Mucosa of gallbladder (tissue), 1 donor: Measurements from ENCODE around the gene HCFC1. TPM values are rescaled to one million over a fixed set of nuclear protein-coding genes. Genes with fewer than 3 reads are reported as not detected.

ENCODE experiments used
- DNase-seq: peaks from one replicate; pipeline ENCODE4 v3.0.0-alpha.2; 2020; ENCODE audit warnings: low spot score
- total RNA-seq: library from RNA; stranded (reverse); gene quantifications from one replicate; pipeline ENCODE4 v1.2.1, GENCODE V29; 2021
- donor health status: DM: no; HTN: no; CAD: no.

The HCFC1 gene
- total RNA-seq, 1 donor from 2014 or later: 69.5 TPM

DNA sequence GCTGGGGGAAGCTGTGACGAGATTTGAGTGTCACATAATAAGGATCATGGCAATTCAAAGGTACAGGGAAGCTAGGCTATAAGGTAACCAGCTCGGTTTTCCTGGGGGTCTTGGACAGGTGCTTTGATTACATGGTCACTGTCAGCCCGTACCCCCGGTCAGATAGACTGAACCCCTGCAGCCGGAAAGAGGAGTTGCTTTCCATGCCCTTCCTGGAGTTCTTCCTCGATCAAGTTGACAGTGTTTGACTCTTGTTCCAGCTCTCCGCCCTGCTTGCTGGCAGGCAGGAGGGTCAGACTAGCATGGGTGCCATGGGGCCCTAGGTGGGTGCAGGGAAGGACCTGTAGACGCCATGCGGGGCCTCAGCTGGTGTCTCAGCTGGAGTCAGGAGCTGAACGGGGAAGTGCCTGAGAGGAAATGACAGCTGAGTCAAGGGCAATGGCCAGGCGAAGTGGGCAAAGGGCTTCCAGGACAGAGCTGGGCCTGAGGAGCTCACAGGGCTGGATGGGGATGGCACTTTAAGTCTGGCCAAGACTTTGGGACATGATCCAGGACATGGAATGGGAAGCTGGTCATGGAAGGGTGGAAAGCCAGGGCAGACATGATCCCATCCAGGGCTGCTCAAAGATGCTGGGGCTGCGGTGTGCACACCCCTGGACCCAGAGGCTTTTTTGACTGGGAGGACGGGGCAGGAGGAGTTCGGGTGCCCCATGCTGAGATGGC is 2.5 kb upstream of the HCFC1 start:
- DNase-seq: no peak

DNA sequence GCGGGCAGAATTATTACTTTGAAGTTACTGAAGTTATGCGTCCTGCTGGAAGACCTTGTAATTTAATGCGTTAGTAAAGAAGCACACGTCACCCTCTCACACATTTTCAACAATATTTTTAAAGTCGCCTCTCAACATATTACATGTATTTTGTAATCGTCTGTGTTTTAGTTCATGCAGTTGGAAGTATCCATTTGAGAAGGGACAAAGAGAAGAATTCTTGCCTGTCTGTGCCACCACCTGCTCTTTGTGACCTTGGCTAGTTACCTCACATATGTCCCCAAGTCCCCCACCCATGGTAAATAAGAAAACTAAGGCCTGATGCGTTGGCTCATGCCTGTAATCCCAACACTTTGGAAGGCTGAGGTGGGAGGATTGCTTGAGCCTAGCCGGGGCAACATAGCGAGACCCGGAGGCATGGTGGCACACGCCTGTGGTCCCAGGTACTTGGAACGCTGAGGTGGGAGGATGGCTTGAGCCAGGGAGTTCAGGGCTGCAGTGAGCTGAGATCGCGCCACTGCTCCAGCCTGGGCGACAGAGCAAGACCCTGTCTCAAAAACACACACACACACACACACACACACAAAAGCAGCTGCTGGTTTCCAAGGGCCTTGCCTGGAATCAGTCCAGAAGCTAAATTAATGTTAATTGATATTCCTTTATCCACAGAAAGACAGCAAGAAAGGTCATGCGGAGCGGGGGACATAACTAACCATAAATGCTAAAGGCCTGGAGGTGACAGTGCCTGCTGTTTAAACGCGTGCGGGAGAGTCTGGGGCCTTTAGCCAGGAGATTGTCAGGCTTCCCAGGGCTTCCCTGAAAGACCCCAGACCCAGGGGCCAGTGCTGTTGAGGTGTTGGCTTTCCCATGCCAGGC is 1.7 kb upstream of the HCFC1 start:
- no peak for DNase-seq

DNA sequence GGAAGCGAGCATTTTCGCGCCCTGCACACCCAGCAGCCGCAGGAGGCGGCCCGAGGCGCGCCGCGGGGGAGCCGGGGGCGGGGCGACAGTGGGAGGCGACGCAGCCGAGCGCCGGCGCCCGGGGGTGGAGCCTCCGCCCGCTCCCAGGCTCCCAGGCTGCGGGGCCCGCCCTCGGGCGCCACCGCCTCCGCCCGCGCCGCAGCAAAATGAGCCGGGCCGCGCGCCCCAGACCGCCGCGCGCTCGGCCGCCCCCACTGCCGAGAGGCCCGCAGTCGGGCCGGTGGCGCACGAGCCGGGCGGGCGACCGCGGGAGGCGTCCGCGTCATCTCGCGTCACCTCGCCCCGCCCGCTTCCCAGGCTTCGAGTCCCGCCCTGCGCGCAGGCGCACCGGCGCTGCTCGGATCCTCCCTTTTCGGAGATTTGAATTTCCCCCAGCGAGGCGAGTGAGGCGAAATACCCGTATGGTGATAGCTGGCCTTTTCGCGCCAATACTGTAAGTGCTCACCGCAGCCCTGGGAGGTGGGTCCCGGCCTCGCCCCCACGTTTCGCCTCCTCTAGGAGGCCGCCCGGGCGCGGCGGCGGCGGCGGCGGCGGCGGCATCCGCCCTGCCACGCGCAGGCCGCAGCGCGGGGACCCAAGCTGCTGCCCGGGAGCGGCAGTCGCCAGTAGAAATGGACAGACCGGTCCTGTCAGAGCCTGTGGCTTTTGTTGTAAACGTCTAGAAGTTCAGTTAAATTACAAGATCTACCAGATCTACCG is 929 bp upstream of the HCFC1 start, which contains the start of gene TMEM187:
TSS of gene TMEM187 (plus strand) at position 387 of the 759 bp plus-strand sequence. CDS start 9,309 bp downstream, outside the sequence.
- peak; percentile 87 for DNase-seq

DNA sequence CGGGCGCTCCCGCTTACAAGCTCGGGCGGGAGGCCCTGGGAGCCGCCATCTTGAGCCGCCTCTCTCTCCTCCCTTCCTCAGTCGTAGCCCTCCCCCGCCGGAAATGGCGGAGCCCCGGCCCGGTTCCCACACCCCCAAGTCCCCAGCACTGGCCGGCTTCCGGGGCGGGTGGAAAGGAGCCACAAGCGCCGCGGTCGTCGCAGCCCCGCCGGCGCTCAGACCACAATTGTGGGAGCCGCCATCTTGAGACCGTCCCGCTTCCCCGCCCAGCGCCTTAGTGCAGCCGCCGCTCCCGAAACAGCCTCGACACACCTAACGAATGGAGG is 531 bp downstream of the HCFC1 start:
- DNase-seq: peak; percentile 92

- DNase-seq: no peak
Observed at GRCh38 chrX:153970357-153971123, 1.1 kb downstream of the HCFC1 start.

- no peak for DNase-seq
Observed at GRCh38 chrX:153969904-153970356, 1.7 kb downstream of the HCFC1 start.

GRCh38 chrX:153969125-153969903 is 2.3 kb downstream of the HCFC1 start:
- no peak for DNase-seq

GRCh38 chrX:153968754-153969124 is 2.9 kb downstream of the HCFC1 start:
- DNase-seq: no peak

DNA sequence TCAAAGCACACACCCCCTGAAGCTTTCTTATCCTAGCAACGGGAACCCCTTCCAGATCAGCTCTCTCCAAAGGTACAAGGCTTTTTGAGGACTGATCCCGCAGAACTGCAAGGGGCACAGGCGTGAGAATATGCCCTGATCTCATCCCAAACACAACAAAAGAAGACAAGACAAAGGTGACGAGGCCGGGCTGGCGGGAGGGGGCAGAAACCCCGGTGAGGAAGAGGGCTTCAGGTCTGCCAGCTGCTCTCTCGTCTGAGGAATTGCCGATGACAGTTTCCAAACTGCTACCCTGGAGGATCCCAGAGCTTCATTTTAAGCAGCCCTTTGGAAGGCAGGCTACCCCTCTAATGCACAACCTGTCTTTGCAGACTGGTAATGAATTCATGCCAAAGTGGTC is 3.4 kb downstream of the HCFC1 start:
- DNase-seq: no peak

GRCh38 chrX:153967536-153968224 is 3.9 kb downstream of the HCFC1 start:
- DNase-seq: no peak

DNA sequence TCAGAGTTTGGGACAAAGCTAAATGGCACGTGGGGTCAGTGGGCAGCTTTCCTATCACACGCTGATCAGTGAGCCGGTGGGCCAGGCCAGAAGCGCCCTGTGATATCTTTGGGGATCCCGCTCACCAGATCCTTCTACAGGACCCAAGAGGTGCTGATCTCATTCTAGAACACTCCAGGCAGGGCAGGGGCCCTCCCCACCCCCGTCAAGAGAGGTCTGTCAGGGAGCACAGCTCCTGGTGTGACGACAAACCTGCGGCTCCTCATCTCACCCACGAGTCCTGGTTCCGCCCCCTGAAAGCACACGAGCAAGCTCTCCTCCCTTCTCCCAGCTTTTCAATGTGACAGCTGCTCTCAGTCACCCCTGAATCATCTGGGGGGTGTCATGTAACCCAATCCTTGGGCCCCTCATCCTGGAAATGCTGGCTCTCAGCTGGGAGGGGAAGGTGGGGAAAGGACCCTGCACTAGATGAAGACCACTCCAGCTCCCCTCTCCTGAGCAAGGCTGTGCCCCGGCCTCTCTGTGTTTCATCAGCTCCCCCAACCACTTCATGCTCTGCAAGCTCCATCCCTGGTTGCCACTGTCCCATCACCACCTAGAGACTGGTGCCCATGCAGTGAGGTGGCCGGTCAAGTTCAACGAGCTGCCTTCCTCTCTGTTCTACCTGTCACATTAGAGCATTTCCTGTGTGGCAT is 4.6 kb downstream of the HCFC1 start:
- no peak for DNase-seq

GRCh38 chrX:153966283-153966688 is 5.3 kb downstream of the HCFC1 start:
- no peak for DNase-seq

DNA sequence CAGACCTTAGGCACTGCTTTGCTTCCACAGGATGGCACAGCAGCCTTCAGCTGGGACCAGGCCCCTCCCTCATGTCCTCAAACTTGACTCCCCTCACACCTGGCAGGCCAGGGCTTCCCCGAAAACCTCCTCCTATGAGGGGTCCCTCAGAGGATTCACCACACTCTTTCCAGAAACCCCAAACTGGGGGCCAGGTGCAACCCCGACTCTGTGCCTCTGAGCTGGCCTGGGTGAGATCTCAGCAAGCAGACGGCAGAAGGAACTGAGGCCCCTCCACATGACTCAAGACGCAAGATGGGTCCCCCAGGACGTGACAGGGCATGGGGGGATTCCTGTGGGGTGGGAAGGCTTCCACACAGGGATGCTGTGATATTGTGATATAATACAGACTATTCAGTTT is 6.2 kb downstream of the HCFC1 start:
- DNase-seq: no peak

DNA sequence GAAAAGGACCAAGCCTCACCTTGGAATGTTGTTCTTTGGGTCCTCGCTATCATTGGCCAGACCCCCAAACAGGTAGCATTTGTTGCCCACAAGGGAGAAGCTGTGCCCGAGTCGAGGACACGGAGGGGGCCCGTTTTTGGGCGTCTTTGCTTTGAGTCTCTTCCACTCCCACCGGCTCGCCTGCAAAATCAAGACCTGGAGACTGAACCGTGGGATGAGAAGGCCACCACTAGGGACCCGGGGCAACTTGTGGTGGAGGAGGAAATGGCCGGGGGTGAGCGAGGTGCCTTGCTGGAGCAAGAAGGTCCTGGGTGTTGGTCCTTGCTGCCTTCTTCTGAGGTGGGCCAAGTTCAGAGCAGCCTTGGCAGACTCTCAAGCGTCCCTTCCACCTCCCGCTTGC is 7.5 kb downstream of the HCFC1 start:
- DNase-seq: no peak

DNA sequence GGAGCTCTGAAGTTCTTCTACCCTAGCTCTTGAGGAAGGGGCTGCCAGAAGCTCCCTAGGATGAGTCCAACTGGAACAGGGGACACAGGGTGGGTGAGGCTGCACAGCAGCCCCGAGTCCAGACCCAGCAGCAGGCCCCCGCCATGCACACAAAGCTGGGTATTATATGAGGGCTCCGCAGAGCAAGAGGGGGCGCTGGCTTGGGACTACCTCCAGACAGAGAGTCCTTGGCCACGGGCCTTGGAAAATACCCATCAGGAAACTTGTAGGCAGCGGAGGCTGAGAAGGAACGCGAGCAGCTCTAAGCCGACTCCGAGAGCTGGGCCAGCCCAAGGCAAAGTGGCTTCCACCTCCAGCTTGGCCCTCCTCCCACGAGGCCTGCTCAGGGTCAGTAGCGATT is 8.1 kb downstream of the HCFC1 start:
- DNase-seq: no peak

GRCh38 chrX:153961292-153961691 is 10.3 kb downstream of the HCFC1 start:
- DNase-seq: no peak

DNA sequence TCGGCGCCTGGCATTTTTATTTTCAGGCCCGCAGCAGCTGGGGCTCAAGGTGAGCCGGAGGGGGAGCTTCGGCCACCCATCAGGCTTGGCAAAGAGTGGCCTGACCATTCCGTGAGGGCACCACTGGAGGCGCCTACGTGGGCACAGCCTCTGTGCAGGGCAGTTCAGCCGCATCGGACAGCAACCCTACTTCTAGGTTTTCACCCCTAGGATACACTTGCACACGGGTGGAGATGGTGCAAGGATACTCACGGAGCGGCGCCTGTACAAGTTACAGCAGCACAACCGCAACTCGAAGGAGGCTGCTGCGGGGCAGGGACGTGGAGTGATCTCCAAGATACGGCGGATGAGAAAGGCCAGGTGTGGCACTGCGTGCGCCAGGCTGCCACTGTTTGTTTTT is 10.8 kb downstream of the HCFC1 start:
- no peak for DNase-seq

- no peak for DNase-seq
Observed at GRCh38 chrX:153960077-153960476, 11.5 kb downstream of the HCFC1 start.

- DNase-seq: no peak
Observed at GRCh38 chrX:153959649-153960048, 12.0 kb downstream of the HCFC1 start.

DNA sequence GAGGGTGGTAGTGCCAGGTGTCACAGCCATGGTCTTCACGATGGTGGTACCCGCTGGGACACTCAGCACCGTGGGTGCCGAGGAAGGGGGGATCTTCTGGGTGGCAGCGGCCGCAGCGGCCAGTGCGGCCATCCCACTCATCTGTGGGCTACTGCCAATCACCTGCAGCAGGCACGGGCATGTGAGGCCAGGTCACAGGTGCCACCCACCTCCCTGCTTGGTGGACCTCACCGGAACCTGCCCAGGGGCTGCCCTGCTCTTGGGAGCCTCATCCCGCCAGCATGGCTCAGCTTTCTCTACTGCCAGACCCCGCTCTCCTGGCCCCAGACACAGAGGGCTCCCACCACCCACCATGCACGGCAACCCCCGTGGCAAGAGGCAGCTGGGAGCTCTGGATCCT is 13.0 kb downstream of the HCFC1 start:
- DNase-seq: no peak
